Measurements from ENCODE around the gene TEX48. TPM values are rescaled to one million over a fixed set of nuclear protein-coding genes. Genes with fewer than 3 reads are reported as not detected.

The TEX48 gene
- total and polyA plus RNA-seq, 10 of the 15 experiments (the other 5 are each of a cell fraction or from before 2014, with no cell fraction given) = not detected

DNA sequence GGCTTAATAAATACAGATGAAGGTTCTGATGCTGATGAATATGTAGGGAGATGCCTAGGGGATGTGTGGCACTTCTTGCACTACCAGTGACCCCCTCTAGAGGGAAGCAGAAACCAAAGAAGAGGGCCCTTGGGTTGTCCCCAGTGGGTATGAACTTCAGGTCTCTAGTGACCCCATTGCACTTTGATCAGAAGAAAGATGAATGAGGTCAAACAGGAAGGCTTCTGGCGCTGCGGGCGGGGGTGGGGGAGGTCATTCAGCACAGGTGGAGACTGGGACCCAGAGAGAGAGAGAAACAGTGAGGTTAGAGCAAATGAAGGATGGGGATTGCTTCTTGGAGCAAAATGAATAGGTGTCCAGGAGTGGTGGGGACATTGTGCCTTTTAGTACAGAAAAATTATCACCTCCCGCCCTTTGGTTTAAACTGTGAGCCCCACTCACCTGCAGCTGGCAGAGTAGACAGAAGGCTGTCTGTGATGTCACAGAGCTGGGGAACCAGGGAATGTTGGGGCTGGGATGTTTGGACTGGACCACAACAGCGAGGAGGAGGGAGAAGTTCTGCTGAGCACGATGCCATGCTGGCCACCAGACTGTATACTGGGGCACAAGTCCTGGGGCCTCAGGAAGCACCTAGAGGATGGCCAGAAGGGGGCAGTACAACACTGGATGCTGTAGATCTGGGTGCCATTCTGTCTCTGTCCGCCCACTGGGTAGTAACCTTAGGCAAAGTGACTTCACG is at the start of gene TEX48 (continued):
- TF ChIP-seq YBX1 (IDR thresholded peaks at IDR 0.05) (no peak), YY1 (IDR thresholded peaks at IDR 0.05; ENCODE audit: low read depth, low read length) (peak; percentile 80), RAD21 (IDR thresholded peaks at IDR 0.05; ENCODE audit: insufficient read depth, low read depth, low read length) (peak; percentile 88), SREBF1 (IDR thresholded peaks at IDR 0.05; ENCODE audit: low read length) (no peak), ZBED1 (IDR thresholded peaks at IDR 0.05; ENCODE audit: borderline replicate concordance) (no peak), RBBP5 (conservative IDR thresholded peaks at IDR 0.05) (no peak), HDGF (IDR thresholded peaks at IDR 0.05) (no peak)
- TF ChIP-seq, protein P1, sequence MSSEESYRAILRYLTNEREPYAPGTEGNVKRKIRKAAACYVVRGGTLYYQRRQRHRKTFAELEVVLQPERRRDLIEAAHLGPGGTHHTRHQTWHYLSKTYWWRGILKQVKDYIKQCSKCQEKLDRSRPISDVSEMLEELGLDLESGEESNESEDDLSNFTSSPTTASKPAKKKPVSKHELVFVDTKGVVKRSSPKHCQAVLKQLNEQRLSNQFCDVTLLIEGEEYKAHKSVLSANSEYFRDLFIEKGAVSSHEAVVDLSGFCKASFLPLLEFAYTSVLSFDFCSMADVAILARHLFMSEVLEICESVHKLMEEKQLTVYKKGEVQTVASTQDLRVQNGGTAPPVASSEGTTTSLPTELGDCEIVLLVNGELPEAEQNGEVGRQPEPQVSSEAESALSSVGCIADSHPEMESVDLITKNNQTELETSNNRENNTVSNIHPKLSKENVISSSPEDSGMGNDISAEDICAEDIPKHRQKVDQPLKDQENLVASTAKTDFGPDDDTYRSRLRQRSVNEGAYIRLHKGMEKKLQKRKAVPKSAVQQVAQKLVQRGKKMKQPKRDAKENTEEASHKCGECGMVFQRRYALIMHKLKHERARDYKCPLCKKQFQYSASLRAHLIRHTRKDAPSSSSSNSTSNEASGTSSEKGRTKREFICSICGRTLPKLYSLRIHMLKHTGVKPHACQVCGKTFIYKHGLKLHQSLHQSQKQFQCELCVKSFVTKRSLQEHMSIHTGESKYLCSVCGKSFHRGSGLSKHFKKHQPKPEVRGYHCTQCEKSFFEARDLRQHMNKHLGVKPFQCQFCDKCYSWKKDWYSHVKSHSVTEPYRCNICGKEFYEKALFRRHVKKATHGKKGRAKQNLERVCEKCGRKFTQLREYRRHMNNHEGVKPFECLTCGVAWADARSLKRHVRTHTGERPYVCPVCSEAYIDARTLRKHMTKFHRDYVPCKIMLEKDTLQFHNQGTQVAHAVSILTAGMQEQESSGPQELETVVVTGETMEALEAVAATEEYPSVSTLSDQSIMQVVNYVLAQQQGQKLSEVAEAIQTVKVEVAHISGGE (CRISPR knock-in tag; IDR thresholded peaks at IDR 0.05) = no peak

DNA sequence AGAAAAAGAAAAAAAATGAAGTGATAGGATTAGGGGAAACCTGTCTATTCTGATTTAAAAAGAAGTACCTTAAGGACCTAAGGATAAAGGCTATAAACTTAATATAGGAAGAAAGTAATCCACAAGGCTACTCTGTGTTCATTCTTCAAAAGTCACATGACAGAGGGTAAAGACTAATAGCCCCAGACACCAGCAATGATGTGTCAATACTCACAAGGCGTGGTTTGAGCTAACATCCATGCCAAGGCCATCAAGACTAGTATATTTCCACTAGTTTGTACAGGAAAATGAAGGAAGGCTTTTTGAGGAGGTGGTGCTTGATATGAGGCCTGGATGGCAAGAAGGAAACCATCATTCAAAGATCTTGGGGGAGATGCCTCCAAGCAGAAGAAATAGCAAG is 49.7 kb upstream of the TEX48 start:
- H4K20me1 ChIP-seq (ENCODE audit: control insufficient read depth, insufficient read depth) = no peaks in the 10 kb centered on the region
- H3K27me3 ChIP-seq (replicated peaks in 1 of 2; ENCODE audit: control insufficient read depth in 2 of 2, insufficient read depth in 2 of 2, low read length in 1 of 2) = peaks cover 1 to 3% of the 10 kb centered on the region in 2 experiments; a peak in 2 of 4 replicates
- ChIA-PET CTCF (interaction anchor here (1.7 to 2.7 kb wide), 2 partner anchors 50 to 283 kb away, joined by 6 to 11 read pairs; partner anchors contain the start of gene TEX48), POLR2A (no interaction called here), RAD21 (ENCODE audit: unreplicated experiment) (no interaction called here), SMC1A (ENCODE audit: uncharacterized antibody, unreplicated experiment) (no interaction called here)
- H3K4me2 ChIP-seq (ENCODE audit: control insufficient read depth, insufficient read depth) = no peak overlapping the region
- WGBS (ENCODE audit: insufficient coverage, insufficient replicate concordance, low lambda C conversion rate, missing lambda C conversion rate) = 0% methylated on average over 1 of the region's 1 CpG
- no peaks in the 10 kb centered on the region for H3K79me2 ChIP-seq (ENCODE audit: control insufficient read depth, insufficient read depth, low read length)
- FAIRE-seq = no peak
- no peak overlapping the region for H3K4me3 ChIP-seq
- no peak overlapping the region for H2AFZ ChIP-seq (ENCODE audit: control insufficient read depth, low read depth, low read length)
- no peaks in the 10 kb centered on the region for H3K36me3 ChIP-seq (ENCODE audit: control insufficient read depth in 2 of 2, insufficient read depth in 2 of 2, low read length in 1 of 2)
- no peak for ATAC-seq
- H3K4me1 ChIP-seq (ENCODE audit: control insufficient read depth, insufficient read depth, low read length) = no peaks in the 10 kb centered on the region
- DNase-seq (ENCODE audit: low read depth, low spot score) = no peak
- intact Hi-C loops (cut with micrococcal nuclease; ENCODE audit: unreplicated experiment) (no loop called here), in situ Hi-C loops (cut with MboI) (loop anchor here (10.0 kb wide), 1 partner anchor 793 kb away; no protein-coding TSS in a partner anchor)
- H3K9ac ChIP-seq (ENCODE audit: control insufficient read depth, insufficient read depth, low read length) = no peak overlapping the region
- no peaks in the 10 kb centered on the region; the same call in 2 of the 3 replicates for H3K9me3 ChIP-seq (replicated peaks; ENCODE audit: control insufficient read depth, insufficient read depth, low read length)
- no peak overlapping the region for H3K27ac ChIP-seq (ENCODE audit: control insufficient read depth, insufficient read depth)
- BruUV-seq (replicated peaks) = no TSS peak
- TF ChIP-seq SUZ12 (IDR thresholded peaks at IDR 0.05; ENCODE audit: unreplicated experiment) = no peak
- no peak for TF ChIP-seq NFYB (IDR thresholded peaks at IDR 0.05; ENCODE audit: insufficient read depth, low read depth, low read length)
- TF ChIP-seq, protein P2, sequence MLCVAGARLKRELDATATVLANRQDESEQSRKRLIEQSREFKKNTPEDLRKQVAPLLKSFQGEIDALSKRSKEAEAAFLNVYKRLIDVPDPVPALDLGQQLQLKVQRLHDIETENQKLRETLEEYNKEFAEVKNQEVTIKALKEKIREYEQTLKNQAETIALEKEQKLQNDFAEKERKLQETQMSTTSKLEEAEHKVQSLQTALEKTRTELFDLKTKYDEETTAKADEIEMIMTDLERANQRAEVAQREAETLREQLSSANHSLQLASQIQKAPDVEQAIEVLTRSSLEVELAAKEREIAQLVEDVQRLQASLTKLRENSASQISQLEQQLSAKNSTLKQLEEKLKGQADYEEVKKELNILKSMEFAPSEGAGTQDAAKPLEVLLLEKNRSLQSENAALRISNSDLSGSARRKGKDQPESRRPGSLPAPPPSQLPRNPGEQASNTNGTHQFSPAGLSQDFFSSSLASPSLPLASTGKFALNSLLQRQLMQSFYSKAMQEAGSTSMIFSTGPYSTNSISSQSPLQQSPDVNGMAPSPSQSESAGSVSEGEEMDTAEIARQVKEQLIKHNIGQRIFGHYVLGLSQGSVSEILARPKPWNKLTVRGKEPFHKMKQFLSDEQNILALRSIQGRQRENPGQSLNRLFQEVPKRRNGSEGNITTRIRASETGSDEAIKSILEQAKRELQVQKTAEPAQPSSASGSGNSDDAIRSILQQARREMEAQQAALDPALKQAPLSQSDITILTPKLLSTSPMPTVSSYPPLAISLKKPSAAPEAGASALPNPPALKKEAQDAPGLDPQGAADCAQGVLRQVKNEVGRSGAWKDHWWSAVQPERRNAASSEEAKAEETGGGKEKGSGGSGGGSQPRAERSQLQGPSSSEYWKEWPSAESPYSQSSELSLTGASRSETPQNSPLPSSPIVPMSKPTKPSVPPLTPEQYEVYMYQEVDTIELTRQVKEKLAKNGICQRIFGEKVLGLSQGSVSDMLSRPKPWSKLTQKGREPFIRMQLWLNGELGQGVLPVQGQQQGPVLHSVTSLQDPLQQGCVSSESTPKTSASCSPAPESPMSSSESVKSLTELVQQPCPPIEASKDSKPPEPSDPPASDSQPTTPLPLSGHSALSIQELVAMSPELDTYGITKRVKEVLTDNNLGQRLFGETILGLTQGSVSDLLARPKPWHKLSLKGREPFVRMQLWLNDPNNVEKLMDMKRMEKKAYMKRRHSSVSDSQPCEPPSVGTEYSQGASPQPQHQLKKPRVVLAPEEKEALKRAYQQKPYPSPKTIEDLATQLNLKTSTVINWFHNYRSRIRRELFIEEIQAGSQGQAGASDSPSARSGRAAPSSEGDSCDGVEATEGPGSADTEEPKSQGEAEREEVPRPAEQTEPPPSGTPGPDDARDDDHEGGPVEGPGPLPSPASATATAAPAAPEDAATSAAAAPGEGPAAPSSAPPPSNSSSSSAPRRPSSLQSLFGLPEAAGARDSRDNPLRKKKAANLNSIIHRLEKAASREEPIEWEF (IDR thresholded peaks at IDR 0.05; ENCODE audit: insufficient replicate concordance, low read depth, low read length) = no peak
- no peak for TF ChIP-seq ATF7 (IDR thresholded peaks at IDR 0.05; ENCODE audit: low read depth)
- no peak for TF ChIP-seq SPI1 (IDR thresholded peaks at IDR 0.05; ENCODE audit: borderline replicate concordance, insufficient read depth, low read depth, low read length)
- no peak for TF ChIP-seq MYC (IDR thresholded peaks at IDR 0.05; ENCODE audit: insufficient read depth, insufficient read length, insufficient replicate concordance, low read length, severe bottlenecking)
- no peak for TF ChIP-seq BACH1 (IDR thresholded peaks at IDR 0.05; ENCODE audit: borderline replicate concordance)
